SK-N-SH (cell line): ENCODE measurements around the gene CHIC2.

Source experiments
- CHD2 ChIP-seq: fragments of 150-350 bp; IDR thresholded peaks from 2 replicates; pipeline ENCODE4 v1.6.1; 2018; ENCODE audit warnings: low read length; ENCODE audit not compliant: partially characterized antibody
- ELF1 ChIP-seq: IDR thresholded peaks from 2 replicates; pipeline ENCODE4 v1.4.0; 2012
- JUND ChIP-seq: IDR thresholded peaks from 2 replicates; pipeline ENCODE4 v1.4.0; 2012
- MXI1 ChIP-seq: IDR thresholded peaks from 2 replicates; pipeline ENCODE4 v1.6.1; 2012; ENCODE audit warnings: mild to moderate bottlenecking, low read depth, low read length, improper control_type of control experiment
- NFIC ChIP-seq: IDR thresholded peaks from 2 replicates; pipeline ENCODE4 v1.4.0; 2012; ENCODE audit warnings: borderline replicate concordance
- POLR2AphosphoS5 ChIP-seq: IDR thresholded peaks from 2 replicates; pipeline ENCODE4 v1.6.1; 2012; ENCODE audit warnings: low read depth, low read length
- SIN3A ChIP-seq: IDR thresholded peaks from 2 replicates; pipeline ENCODE4 v1.6.1; 2012; ENCODE audit warnings: low read depth, mild to moderate bottlenecking, low read length, moderate library complexity, borderline replicate concordance
- USF1 ChIP-seq: IDR thresholded peaks from 2 replicates; pipeline ENCODE4 v1.4.0; 2012; ENCODE audit warnings: low read depth, borderline replicate concordance
- TF ChIP-seq, protein P1 (sequence below): fragments of 200-600 bp; sonication (generic); IDR thresholded peaks from 2 replicates; pipeline ENCODE4 v1.6.1; 2017; ENCODE audit warnings: antibody characterized with exemption, mild to moderate bottlenecking, moderate library complexity
- TF ChIP-seq, protein P2 (sequence below): IDR thresholded peaks from 2 replicates; pipeline ENCODE4 v1.4.0; 2012; ENCODE audit warnings: low read depth

- TF ChIP-seq, protein P1, sequence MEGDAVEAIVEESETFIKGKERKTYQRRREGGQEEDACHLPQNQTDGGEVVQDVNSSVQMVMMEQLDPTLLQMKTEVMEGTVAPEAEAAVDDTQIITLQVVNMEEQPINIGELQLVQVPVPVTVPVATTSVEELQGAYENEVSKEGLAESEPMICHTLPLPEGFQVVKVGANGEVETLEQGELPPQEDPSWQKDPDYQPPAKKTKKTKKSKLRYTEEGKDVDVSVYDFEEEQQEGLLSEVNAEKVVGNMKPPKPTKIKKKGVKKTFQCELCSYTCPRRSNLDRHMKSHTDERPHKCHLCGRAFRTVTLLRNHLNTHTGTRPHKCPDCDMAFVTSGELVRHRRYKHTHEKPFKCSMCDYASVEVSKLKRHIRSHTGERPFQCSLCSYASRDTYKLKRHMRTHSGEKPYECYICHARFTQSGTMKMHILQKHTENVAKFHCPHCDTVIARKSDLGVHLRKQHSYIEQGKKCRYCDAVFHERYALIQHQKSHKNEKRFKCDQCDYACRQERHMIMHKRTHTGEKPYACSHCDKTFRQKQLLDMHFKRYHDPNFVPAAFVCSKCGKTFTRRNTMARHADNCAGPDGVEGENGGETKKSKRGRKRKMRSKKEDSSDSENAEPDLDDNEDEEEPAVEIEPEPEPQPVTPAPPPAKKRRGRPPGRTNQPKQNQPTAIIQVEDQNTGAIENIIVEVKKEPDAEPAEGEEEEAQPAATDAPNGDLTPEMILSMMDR, result no peak
- TF ChIP-seq CHD2, result no peak
- TF ChIP-seq USF1, result no peak
- TF ChIP-seq JUND, result no peak
- no peak for TF ChIP-seq POLR2AphosphoS5
- no peak for TF ChIP-seq NFIC
- no peak for TF ChIP-seq MXI1
- TF ChIP-seq, protein P2, sequence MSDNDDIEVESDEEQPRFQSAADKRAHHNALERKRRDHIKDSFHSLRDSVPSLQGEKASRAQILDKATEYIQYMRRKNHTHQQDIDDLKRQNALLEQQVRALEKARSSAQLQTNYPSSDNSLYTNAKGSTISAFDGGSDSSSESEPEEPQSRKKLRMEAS, result no peak
- no peak for TF ChIP-seq ELF1
- TF ChIP-seq SIN3A, result no peak
These were observed 62.6 kb downstream of the CHIC2 start for GRCh38 chr4:54001668-54002365.
